Anterior cingulate cortex (tissue), 58 donors: ENCODE measurements around the gene CH25H.
"Not testable (repeated sequence)": the region's sequence is repeated elsewhere in the genome, so short reads cannot be mapped to it uniquely, and the experiment has no call there.

Experiments
- DNase-seq, 58 donors: peaks; one replicate each; lab custom pipeline; 2025; lab: John Stamatoyannopoulos, UW

The CH25H gene

DNA sequence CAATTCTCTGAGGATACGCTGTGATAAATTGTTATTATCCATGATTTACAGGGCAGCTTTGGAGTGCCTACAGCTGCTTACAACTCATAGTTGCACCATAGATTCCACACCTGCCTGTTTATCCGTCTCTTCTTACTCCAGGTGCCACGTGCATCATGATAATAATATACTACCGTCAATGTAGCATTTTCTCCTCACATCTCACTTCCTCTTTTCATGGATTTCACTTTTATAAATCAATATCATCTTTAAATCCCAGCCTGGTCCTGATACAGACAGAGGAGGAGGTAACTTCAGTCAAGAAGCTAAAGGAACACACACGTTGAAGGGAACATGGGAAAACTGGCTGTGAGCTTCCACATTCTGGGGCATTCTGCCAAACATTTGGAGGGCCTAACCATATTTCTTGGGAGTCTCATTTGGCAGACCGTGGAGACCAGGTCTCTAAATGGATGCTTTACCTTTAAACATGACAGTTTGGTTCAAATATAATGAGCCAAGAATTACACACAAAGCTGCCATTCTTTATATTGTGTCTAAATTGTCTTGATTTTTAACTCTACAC lies 2.4 kb downstream of the CH25H start:
- no peak for DNase-seq

DNA sequence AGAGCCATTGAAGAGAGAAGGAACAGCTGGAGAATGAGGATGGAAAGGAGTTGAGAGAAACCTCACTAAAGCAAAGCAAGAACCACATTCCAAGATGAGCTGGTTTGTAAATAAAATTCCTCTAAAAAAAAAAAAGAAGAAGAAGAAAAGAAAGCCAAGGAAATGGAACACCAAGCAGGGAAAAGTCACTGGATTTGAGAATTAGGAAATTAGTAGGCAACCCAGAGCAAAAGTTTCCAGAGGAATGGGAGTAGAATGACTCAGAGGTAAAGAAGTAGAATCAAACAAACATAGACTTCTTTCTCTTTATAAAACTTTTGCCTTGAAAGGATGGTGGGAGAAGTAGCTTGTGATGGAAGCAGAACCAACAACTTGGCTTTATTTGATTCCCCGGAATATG lies 3.9 kb downstream of the CH25H start:
- DNase-seq = no peak

DNA sequence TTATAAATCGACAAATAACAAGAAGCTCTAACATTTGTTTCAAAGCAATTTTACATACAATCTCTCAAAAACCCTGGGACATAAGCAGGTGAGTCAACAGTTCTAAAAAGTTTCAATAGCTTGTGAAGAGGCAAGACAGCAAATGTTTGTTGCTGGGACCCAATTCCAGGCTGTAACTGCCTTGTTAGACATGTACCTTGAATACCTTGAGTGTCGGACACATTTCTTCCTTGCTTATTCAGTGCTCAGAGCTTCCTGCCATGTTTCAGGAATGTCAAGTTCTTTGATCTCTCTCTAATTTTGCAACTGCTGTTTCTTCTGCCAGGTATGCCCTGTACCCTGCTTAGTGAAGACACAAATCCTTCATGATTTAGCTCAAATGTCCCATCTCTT lies 5.1 kb downstream of the CH25H start:
- DNase-seq = no peak

DNA sequence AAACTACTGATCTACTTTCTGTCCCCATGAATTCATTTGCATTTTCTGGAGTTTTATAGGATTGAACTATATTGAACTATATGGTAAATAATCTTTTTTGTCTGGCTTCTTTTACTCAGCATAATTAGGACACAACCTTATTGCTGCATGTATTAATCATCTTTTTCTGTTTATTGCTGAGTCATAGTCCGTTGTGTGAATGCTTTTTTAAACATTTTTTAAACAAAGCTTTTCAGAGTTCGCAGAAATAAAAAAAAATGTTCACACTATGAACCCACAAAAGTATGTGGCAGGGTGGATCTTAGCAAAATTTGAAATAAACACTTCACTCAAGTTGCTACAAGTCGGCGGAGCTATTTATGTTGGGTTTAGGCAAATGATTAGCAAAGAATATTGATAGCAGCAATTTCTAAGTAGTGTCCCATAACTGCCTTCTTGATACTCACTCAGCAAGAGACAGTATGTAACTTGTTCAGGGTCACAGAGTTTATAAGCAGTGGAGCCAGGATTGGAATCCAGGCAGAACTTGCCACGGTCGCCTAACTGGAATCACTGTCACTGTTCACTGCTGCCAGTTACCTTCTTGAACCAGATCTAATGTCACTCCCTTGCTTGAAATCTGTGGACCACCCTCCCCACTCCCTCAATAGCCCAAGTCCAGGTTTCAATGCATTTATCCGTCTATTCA lies 5.6 kb downstream of the CH25H start:
- DNase-seq = no peak

DNA sequence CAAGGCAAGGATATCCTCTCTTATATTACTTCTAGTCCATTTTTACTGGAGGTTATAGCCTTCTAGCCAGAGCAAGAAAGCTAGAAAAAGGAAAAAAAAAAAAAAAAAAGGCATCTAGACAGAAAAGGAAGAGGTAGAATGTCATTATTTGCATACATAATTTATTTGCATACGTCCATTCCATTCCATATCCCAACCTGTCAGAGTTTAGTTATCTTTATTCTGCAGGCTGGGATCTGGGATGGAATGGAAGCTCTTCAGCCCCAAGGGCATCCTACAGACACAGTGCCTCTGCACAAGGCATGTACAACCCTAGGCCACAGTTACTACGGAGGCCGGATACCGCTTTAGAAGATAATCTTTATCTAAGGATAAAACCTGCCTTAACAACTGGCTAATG lies 9.6 kb downstream of the CH25H start:
- DNase-seq = no peak

DNA sequence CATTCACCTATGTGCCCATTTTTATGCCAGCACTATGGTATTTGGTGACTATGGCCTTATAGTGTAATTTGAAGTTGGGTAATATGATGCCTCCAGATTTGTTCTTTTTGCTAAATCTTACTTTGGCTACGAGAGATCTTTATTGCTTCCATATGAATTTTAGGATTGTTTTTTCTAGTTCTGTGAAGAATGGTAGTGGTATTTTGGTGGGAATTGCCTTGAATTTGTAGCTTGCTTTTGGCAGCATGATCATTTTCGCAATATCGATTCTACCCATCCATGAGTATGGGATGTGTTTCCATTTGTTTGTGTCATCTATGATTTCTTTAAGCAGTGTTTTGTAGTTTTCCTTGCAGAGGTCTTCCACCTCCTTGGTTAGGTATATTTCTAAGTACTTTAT lies 15.8 kb downstream of the CH25H start:
- DNase-seq = not testable (repeated sequence)

DNA sequence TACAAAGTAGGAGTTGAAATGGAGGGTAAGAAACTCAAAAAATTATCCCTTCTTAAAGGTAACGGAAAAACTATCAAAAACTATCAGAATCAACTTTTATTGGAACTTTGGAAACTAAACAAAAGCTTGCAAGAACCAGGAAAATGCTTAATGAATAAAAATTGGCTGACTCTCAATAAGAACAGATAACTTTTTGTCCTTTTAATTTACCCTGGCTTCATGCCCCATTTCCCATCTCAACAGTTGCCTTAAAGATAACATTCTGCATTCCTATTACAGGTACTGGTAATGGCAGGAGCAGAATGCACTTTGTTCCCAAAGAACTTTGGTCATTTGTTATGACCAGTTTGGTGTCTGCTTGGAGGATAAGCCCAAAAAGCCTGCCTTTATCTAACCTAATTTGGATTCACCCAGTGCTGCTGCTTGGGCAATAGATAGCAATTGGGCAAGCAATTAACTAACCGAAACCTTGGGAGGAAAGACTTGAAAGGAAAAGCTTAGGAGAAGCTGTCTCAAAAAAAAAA lies 17.8 kb downstream of the CH25H start:
- no peak for DNase-seq

DNA sequence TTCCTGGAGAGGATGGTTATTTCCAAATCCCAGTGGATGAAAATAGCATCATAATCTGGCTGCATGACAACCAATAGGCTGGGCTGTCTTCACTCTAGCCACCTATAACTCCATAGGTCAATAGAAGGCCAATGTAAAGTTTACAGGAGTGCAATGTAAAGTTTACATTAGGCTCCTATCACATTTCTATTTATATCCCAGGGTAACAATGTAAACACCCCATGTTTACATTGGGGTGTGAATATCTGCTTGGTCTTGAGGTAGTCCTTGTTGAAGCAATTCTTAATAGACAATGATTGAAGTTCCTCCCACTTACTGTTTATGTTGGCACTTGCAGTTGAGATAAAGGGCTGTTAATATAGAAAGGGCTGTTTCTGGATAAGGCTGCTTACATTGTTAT lies 21.5 kb downstream of the CH25H start:
- DNase-seq = no peak

DNA sequence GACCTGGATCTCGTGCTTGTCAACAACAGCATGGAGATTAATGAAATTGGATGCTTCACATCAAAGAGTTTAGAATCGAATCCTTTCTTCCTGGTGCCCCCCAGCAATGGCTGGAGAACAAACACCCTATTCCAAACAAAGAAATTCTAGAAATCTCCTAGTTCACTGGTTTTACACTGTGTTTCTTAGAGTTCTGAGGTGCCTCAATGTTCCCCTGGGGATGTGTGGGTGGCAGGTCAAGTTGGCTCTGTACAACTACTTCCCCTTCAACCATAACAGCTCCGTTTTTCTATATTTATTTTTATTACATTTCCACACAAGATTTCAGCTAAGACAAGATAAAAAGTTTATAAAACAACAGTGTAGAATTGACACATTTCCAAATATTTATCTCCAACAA lies 22.5 kb downstream of the CH25H start:
- no peak for DNase-seq

DNA sequence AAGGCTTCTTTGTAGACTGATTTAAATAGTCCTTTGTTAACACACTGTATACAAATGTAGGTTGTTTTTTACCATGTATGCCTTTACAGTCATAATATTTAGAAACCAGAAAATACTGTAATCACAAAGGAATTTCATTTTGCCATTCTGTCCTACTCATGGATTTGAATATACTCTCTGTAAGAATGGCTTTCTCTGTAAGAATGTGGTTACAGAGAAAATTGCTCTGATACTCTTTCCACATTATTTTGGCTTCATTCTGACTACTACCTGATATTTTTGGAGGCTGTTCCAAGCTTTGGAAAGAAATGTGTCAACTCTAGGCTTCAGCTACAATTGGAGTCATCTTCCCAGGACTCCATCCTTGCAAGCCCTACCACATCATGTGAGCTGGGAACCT lies 23.5 kb downstream of the CH25H start:
- DNase-seq = no peak

DNA sequence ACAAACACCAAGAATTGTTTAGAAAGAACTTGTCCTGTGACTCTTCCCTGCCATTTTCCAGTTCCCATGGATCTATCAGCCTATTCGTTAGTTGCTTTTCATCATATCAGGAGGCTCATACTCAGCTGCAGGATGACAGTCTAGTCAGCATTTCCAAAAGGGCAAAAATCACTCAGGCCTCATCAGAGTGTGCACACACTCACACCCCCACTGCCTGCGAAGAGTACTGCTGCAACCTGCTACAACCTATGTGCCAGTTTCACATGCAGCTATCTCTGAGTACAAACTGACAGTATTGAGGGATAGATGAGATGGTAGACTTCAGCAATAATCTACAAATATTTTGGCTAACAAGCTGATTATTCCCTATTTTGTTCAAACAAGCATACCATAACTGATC lies 24.2 kb downstream of the CH25H start:
- DNase-seq = no peak

DNA sequence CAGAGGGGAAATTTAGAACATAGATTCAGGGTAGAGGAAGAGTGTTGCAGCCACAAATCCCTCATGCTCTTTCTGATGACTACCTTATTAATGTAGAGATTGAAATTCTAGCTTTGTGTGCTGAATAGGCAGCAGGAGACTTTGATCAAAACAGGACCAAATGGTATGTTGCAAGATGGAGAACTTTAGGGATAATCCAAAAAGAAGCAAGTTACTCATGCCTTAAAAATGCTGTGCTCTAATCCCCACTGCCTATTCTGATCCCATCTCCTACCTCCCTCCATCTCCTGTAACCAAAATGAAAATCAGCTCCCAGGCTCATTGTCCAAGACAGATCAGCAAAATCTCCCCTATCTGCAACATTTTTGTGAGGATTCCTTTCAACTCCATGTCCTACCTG lies 31.3 kb downstream of the CH25H start:
- DNase-seq = no peak

DNA sequence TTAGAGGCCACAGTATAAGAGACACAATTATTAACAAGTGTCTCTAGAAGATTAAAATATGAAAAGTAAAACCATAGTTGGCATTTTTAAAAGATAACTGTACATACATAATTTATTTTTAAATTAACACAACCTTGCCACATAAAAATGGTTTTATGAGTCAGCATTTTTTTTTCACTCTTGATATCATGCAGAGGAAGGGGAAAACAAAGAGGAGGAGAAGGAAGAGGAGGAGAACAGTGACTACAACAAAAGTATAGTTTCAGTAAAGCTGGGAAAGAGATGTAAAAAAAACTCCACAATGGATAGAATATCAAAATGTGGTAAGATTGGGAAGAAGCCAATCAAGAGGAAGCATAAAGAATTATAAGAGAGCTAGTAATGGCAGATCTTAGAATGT lies 34.0 kb downstream of the CH25H start:
- no peak for DNase-seq

DNA sequence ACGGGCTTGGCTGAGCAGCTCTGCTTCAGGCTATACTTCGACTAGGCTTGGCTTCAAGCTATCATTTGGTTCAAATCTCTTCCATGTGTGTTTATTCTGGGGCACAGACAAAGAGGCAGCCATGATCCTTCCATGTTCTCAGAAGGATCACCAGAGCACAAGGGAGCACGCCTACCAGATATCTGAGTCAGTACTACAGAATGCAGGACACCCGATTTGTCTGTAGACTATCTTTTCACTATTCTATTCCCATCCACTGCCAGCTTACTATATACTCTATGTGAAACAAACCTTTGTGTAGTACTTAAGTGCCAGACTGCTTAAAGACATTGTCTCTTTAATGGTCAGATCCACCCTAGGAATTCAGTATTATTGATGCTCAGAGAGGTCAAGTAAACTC lies 35.1 kb downstream of the CH25H start:
- DNase-seq = no peak

DNA sequence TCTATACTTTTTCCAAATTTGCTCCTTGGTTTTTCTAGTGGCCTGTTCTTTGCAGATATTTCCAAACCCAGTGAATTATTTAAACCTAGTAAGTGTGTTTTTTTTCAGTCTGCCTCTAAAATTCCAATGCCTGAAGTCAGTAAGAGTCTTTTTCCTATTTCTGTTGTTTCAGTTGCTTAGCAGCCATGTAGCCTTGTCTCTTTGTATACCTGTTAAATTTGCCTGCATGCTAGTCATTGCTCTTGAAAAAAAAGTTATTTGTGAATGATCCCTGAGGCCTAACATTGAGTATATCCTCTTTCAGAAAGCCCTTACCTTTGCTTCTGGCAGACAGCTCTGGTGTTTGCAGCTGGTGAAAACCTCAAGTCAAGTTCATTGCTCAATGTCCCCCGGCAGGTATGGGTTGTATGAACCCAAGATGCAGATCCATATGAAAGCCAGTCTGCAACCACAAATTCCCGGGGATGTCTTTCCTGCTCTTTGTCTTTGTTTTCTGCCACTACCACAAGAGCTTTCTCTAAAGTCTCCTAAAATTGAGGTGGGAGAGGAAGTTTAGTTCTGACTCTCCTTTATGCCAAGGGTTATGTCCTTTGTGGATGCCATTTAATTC lies 35.7 kb downstream of the CH25H start:
- DNase-seq = no peak

DNA sequence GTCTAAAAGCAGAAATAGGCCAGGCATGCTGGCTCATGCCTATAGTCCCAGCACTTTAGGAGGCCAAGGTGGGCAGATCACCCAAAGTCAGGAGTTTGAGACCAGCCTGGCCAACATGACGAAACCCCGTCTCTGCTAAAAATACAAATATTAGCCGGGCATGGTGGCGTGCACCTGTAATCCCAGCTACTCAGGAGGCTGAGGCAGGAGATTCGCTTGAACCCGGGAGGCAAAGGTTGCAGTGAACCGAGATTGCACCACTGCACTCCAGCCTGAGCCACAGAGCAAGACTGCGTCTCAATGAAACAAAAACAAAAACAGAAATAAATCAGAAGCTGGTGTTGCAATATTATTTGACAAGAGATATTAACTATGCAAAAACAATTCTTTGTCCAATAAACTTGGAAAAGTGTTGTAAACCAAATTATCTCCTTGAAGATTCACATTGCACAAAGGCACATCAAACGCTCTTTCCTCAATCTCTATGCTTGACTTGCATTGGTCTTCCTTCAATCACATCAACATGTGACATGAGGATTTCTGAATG lies 38.7 kb downstream of the CH25H start:
- not testable (repeated sequence) for DNase-seq

DNA sequence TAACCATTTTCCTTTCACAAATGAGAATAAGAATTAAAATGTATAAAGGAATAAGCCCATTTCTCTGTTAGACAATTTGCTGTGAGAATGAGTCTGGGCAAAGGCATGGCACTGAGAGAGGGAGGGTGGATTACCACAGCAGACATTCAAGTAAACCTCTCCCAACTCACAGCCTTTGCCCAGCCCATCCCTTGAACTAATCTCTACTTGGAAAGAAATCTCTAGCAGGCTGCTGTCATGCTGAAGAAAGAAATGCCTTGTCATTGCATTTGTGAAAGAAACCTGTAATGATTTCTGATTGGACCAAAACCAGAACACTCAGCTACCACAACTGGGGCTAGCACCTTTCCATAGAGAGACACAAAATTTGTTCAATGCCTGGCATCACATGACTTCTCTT lies 39.2 kb downstream of the CH25H start:
- no peak for DNase-seq

DNA sequence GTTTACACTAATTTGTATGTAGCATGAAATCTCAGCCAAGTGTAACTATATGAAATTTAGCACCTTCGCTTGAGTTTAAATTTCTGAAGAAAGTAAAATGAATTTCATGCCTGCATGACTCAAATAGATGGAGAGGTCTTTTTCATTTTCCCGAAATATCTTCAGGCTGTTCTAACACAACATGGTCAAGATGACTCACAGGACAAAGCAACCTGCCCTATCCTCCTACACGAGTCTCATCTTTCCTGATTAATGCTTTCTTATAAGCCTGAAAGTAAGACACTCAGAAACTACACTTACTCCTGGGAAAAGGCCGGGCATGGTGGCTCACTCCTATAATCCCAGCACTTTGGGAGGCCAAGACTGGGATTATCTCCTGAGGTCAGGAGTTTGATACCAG lies 41.2 kb downstream of the CH25H start:
- DNase-seq = no peak

DNA sequence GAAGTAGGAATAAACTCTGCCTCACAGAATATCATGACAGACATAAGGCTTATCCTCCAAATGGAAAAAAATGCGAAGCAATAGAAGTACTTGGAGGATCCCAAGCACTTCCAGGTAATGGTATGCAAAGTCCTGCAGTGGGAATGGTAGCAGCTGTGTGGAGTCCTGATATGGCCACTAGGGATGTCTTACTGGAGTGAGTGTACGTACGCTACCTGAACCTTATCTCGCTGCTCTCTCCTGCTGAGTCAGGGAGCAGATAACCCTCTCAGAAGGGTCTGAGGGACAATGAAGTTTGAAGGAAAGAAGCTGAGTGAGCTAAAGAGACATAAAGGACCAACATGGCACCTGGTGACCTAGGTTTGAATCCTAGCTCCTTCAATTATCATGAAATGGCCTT lies 42.2 kb downstream of the CH25H start:
- DNase-seq = no peak

DNA sequence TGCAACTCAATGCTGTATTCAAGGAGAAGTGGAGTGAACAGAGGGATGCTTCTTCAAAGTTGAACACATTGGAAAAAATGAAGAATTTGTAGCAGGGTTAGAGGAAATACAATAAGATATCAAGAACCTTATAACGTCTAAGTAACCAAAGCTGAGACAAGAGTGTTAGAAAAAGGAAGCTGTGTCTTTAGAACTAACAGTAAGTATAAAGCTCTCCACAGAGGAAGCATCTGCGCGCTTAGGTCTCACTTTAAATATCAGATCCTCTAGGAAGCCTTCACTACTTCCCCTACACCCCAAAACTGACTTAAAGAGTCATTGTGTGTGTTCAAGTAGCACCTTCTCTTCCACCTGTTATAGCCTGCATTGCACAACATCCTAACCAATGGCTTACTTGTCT lies 43.0 kb downstream of the CH25H start:
- peak in 1 of 58 donors; percentile 7 for DNase-seq

DNA sequence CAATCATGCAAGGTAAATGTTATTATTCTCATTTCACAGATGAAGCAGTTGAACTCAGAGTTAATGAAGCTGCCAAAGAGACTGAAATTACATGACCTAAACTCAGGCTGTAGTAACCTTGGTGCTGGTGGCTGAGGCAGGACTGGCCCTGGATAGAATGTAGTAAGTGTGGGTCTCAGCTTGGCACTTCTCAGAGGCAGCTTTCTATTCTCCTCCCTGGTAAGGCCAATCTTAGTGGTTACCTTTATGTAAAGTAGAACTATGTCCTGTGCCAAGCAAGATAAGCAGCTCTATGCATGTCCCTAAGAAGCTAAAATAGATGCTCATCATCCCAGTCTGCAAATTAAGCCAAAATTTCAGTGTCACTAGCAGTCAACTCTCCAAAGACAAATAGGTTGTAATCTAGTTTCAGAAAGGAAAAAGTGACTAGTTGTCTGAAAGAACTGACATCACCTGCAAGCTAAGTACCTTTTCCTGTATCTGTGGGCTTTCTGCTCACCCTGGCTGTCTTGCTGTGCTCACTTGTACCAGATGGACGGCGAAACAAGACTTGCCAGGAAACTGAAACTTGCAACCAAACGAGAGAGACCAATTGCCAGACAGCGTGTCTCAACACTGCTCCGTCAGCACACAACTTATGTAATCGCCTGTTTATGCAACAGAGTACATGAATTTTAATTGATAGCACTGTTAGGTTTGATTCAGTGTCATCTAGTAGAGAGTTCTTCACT lies 43.7 kb downstream of the CH25H start:
- DNase-seq = peak in 47 of 58 donors; percentile 1 to 79 (median 19)
